Measurements from ENCODE around the gene TMUB1. TPM values are rescaled to one million over a fixed set of nuclear protein-coding genes. Genes with fewer than 3 reads are reported as not detected.

The TMUB1 gene
- total RNA-seq, 4 donors from 2014 or later = 58.5 to 61.7 (median 60.4) TPM

DNA sequence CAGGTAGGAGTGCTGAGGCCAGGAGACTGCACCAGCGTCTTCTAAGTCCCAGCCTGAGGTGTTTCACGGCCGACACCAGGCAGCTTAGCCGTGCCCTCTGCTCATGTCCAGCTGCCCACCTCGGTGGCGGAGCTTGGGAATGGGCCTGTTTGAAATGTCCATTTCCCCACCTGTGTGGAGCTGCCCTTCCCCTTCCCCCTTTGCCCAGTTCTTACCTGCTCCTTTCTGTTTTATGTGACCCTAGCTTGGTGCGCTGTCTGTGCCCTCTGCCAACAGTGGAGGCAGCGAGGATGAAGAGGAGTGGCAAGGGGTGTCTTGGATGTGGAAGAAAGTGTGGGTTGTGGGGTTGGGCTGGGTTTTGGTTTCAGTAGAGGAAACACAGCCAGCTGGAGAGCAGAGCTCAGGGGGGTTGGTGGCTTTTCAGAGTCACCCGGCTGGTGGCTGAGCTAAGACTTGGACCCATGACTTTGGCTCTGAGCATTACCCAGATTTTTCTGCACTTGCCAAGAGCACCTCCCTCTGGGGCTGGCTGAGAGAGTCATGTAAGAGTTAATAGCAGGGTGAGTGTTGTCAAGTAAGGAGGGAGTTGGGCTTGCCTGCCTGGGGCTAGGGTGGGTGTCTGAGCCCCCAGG is 46.8 kb upstream of the TMUB1 start:
- TF ChIP-seq, protein P1, sequence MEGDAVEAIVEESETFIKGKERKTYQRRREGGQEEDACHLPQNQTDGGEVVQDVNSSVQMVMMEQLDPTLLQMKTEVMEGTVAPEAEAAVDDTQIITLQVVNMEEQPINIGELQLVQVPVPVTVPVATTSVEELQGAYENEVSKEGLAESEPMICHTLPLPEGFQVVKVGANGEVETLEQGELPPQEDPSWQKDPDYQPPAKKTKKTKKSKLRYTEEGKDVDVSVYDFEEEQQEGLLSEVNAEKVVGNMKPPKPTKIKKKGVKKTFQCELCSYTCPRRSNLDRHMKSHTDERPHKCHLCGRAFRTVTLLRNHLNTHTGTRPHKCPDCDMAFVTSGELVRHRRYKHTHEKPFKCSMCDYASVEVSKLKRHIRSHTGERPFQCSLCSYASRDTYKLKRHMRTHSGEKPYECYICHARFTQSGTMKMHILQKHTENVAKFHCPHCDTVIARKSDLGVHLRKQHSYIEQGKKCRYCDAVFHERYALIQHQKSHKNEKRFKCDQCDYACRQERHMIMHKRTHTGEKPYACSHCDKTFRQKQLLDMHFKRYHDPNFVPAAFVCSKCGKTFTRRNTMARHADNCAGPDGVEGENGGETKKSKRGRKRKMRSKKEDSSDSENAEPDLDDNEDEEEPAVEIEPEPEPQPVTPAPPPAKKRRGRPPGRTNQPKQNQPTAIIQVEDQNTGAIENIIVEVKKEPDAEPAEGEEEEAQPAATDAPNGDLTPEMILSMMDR (IDR thresholded peaks at IDR 0.05) = no peak
- no peak for TF ChIP-seq POLR2A (IDR thresholded peaks at IDR 0.05)
- intact Hi-C loops (cut with DNase I; ENCODE audit: low total_unique reads) = loop anchor here (5.0 kb wide), 1 partner anchor 172 kb away; no protein-coding TSS in a partner anchor
- no peak overlapping the region for H3K4me3 ChIP-seq (ENCODE audit: low read depth, poor library complexity, severe bottlenecking)
- 84 to 92% methylated on average over 9 of the region's 9 CpGs for WGBS, 2 donors
- DNase-seq (ENCODE audit: low spot score in 2 of 2) = no peak

DNA sequence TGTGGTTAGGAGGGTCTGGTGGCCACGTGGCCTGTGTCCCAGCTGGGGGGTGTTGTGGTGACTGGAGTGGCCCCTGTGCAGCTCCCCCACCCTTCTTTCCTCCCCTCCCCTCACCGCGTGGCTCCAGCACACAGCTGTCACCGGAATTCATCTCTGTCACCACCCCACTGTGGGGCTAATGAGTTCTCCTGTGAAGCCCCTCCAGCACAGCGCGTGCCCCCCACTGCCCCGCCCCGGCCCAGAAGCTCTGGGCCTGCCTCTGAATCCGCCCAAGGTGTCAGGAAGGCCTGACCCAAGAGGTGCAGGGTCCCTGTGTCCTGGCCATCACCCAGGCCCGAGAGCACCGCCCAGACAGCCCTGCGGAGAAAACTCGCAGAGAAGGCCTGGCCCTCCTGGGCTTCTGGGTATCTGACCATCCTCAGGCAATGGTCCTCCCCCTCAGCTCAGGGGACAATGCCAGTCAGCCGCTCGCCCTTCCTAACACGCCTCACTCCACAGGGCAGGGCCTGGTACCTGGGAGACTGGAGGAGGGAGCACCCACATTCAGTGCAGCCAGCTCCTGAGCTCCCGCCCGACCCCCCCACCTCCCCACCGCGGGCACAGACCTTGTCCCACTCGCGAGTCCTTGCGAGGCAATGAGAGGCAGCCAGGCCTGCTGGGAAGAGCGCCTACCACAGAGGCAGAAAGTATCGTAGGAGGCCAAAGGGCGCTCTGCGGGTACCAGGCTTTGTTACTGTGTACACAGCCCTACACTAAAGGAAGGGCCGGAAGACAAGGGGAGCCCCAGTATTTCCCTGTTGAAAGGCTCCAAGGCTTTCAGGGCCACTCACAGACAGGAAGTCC is 46.0 kb upstream of the TMUB1 start:
- intact Hi-C loops (cut with DNase I; ENCODE audit: low total_unique reads) = no loop called here
- 87 to 89% methylated on average over 23 to 26 of the region's 28 CpGs for WGBS, 2 donors
- DNase-seq (ENCODE audit: low spot score in 2 of 2) = no peak
- TF ChIP-seq, protein P1 (IDR thresholded peaks at IDR 0.05) = no peak
- TF ChIP-seq POLR2A (IDR thresholded peaks at IDR 0.05) = no peak
- H3K4me3 ChIP-seq (ENCODE audit: low read depth, poor library complexity, severe bottlenecking) = no peak overlapping the region

DNA sequence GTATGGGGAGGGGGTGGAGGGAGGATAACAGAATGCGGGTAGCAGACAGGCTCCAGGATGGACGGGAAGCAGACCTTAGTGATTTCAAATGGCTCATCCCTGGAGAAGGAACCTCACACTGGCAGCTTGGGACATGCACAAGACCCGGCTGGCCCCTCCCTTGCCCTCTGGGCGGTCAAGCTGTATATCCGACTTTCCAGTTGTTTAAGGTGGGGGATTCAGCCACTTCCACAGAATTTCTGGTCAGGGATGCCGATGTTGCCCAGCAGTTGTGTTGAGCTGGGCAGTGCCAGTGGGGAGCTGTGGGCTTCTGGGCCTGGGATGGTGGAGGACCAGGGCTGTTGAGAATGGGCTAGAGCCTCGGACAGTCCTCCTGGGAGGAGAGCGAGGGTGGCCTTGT is 45.4 kb upstream of the TMUB1 start:
- intact Hi-C loops (cut with DNase I; ENCODE audit: low total_unique reads) = no loop called here
- DNase-seq (ENCODE audit: low spot score in 2 of 2) = no peak
- no peak for TF ChIP-seq POLR2A (IDR thresholded peaks at IDR 0.05)
- TF ChIP-seq, protein P1 (IDR thresholded peaks at IDR 0.05) = no peak
- WGBS, 2 donors = 78 to 83% methylated on average over 8 of the region's 8 CpGs
- no peak overlapping the region for H3K4me3 ChIP-seq (ENCODE audit: low read depth, poor library complexity, severe bottlenecking)

GRCh38 chr7:151128144-151128543 is 44.9 kb upstream of the TMUB1 start:
- H3K4me3 ChIP-seq (ENCODE audit: low read depth, poor library complexity, severe bottlenecking) = no peak overlapping the region
- intact Hi-C loops (cut with DNase I; ENCODE audit: low total_unique reads) = no loop called here
- 79 to 82% methylated on average over 10 to 14 of the region's 14 CpGs for WGBS, 2 donors
- TF ChIP-seq, protein P1 (IDR thresholded peaks at IDR 0.05) = no peak
- no peak for TF ChIP-seq POLR2A (IDR thresholded peaks at IDR 0.05)
- DNase-seq (ENCODE audit: low spot score in 2 of 2) = no peak

GRCh38 chr7:151126491-151127137 is 43.3 kb upstream of the TMUB1 start:
- TF ChIP-seq, protein P1 (IDR thresholded peaks at IDR 0.05) = no peak
- TF ChIP-seq POLR2A (IDR thresholded peaks at IDR 0.05) = no peak
- no peak overlapping the region for H3K4me3 ChIP-seq (ENCODE audit: low read depth, poor library complexity, severe bottlenecking)
- 50 to 59% methylated on average over 17 to 19 of the region's 19 CpGs for WGBS, 2 donors
- intact Hi-C loops (cut with DNase I; ENCODE audit: low total_unique reads) = no loop called here
- DNase-seq (ENCODE audit: low spot score in 2 of 2) = no peak

All from lower leg skin (tissue), 4 donors.